ENCODE results near the gene URGCP.
"Not testable (repeated sequence)": the region's sequence is repeated elsewhere in the genome, so short reads cannot be mapped to it uniquely, and the experiment has no call there.

Gene URGCP

DNA sequence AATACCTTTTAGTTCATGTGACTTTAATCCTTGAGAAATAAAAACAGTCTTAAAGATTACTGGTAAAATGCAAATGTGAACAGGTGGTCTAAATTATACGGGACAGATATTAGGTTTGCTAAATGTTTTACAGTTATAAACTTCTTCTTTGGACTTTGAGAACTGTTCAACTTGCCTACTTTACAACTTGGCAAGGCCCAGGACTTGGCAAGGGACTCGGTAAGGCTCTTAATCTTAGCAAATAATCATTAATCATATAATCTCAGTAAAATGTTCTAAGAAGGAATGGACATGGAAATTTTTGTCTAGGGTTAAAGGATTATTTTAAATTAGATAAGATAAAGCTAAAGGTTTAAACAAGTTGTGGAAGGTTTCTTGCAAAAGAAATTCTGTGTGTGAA is 15.0 kb upstream of the URGCP start:
- no peak for DNase-seq (ENCODE audit: low spot score)

DNA sequence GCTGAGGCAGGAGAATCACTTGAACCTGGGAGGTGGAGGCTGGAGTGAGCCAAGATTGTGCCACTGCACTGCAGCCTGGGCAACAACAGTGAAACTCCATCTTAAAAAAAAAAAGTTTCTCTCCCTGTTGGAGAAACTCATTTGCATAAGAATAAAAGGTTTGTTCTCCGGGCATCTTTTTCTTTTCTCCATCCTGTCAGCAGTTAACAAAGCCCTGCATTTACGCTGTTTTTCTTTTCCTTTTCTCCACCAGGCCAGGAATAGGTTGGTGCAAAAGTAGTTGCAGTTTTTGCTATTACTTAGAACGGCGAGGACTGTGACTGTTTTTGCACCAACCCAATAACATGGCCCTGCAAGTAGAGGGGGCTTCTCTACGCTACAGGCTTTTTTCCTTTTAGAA is 9.5 kb upstream of the URGCP start:
- no peak for DNase-seq (ENCODE audit: low spot score)

- DNase-seq (ENCODE audit: low spot score), result no peak
Measured at GRCh38 chr7:43914795-43915194, 8.4 kb upstream of the URGCP start.

- DNase-seq (ENCODE audit: low spot score), result peak; percentile 33
Measured at GRCh38 chr7:43905956-43906330, 453 bp downstream of the URGCP start.

DNA sequence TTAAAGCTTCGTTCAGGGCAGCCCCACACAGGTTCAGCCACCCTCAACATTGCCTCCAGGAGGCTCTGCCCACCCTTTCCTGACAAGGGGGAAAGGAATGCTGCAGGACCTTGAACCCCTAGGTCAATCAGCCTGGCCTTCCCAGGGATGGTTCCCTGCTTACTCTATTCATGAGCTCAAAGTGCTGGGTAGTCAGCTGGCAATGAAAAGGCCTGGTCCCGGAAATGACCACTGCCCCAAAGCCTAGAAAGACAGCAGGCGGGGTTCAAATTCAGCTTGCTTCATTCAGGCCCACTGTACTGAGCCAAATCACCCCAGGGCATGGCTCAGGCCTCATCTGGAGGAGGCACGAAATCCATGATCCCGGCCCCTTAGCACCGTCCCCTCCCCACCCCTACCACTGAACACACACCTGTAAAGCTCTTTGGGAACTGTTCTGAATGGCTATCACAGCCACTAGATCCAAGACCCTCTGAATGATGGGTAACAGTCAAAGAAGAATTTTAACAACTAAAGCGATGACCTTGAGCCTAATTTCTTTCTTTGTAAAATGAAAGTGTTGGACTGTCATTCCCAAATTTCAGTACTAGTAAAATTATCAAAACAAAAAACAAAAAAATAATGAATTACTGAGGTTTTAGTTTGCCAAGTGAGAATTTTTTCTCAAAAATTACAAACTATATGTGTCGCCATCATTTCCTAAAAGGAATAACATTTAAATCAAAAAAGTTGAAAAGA is 1.0 kb downstream of the URGCP start:
- DNase-seq (ENCODE audit: low spot score), result peak; percentile 91

DNA sequence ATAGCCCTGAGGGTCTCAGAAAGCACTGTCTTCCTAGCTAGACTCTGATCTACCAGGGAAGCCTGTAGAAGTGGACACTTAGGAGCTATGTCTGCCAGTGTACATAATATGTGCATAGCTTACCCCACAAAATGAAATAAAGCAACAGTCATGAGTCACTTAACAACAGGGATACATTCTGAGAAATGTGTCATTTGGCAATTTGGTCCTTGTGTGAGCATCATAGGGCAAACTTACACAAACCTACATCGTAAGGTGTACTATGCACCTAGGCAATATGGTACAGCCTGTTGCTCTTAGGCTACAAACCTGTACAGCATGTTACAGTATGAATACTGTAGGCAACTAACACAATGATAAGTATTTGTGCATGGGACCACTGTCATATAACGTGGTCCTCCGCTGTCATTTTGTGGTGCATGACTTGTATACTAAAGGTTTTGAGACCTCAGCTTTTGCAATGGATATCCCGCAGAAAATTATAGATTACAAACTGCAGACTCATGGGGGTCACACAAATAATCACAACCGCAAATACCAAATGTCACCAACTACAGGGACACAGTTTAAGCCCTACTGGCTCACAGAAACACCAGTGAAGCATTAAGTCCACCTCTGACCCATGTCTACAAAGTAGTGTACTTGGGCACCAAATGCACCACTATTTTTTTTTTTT is 1.7 kb downstream of the URGCP start:
- no peak for DNase-seq (ENCODE audit: low spot score)

DNA sequence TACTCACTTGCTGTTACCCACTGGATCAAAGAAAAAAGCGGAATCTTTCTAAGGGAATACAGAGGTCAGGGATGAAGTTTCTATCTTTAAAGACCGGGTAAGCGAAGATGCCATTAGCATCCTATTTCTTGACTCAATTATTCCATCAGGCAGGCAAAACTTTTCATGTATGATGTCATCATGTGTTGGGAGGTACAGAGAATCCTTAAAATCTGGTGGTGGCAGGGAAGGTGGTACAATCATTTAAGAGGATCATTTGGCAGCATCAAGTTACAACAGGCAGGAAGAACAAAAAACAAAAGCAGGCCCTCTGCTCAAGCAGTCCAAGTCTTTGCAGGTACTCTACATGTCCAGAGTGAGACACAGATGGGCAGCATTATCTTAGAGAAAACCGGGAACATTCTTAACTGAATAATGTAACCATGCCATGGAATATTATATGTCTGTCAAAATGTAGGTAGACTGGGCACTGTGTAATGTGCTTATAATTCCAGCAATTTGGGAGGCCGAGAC is 3.8 kb downstream of the URGCP start:
- DNase-seq (ENCODE audit: low spot score), result no peak

- not testable (repeated sequence) for DNase-seq (ENCODE audit: low spot score)
Measured at GRCh38 chr7:43898571-43898970, 7.8 kb downstream of the URGCP start.

- DNase-seq (ENCODE audit: low spot score), result no peak
Measured at GRCh38 chr7:43895847-43896415, 10.5 kb downstream of the URGCP start.

DNA sequence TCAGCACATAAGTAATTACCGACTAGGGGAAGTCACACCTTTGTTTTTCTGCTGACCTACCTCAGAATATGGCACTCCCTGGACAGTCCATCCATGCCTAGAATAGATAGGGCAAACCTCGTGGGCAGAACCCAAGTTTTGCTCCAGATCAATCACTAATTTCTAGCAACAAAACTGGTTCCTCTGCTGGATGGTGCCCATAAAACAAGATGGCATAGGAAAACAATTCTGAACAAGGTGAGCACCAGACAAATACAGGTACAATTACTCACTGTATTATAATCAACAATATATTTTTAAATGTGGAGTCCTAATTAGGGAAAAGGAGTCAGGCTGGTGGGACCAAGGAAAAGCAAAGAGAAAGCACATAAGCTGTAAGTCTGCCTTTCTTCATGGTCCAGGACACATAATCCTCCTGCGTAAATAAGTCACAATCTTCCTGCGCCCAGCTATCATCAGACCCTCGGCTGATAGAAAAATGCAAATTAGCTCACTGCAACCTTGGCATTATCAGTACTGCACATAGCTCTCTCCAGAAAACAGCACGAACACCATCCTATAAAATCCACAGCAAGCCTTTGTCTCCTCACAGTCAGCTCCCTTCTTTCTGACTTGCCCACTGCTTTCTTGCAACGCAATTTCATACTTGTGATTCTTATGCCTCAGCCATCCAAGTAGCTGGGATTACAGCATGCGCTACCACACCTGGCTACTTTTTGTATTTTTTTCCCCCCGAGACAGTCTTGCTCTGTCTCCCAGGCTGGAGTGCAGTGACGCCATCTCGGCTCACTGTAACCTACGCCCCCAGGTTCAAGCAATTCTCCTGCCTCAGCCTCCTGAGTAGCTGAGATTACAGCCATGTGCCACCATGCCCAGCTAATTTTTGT is 15.1 kb downstream of the URGCP start:
- DNase-seq (ENCODE audit: low spot score), result no peak

GRCh38 chr7:43890468-43890867 is 15.9 kb downstream of the URGCP start:
- DNase-seq (ENCODE audit: low spot score), result no peak

DNA sequence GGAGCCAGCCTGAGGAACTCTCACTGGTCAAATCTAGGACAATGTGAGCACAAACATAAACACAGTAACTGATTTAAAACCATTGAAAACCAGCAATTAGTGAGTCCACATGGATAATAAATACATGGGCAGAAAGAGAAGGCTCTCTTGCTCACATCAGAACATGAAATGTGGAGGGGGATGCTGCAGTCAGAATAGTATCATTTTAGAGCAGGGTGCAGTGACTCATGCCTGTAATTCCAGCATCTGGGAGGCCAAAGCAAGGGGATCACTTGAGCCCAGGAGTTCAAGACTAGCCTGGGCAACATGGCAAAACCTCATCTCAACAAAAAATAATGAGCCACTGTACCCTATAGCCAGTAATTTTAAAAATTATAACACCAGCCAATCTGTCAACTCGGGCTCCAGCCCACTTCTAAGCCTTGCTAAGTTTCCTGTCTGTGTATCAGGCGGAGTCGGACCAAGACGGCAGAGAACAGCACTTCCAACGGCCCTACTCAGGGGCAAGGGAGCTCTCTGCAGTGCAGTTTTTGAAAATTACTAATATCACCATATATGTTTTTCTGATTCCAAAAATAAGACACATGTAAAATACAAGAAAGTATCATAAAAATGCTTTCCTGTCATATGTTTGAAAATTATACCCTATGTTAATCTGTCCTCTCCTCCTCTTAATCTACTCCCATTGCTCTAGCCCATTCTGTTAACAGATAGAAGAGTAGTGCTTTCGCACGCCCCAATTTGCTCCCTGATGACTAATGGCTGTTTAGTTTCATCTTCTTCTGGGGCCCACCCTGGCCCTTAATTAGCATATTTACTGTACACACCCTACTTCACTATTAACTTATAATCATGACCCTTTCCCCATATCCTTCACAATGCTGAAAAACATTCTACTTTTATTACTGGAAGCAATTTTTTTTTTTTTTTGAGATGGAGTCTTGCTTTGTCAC is 17.1 kb downstream of the URGCP start:
- no peak for DNase-seq (ENCODE audit: low spot score)

GRCh38 chr7:43884617-43885016 is 21.8 kb downstream of the URGCP start:
- DNase-seq (ENCODE audit: low spot score), result no peak

- no peak for DNase-seq (ENCODE audit: low spot score)
Measured at GRCh38 chr7:43884209-43884608, 22.2 kb downstream of the URGCP start.

DNA sequence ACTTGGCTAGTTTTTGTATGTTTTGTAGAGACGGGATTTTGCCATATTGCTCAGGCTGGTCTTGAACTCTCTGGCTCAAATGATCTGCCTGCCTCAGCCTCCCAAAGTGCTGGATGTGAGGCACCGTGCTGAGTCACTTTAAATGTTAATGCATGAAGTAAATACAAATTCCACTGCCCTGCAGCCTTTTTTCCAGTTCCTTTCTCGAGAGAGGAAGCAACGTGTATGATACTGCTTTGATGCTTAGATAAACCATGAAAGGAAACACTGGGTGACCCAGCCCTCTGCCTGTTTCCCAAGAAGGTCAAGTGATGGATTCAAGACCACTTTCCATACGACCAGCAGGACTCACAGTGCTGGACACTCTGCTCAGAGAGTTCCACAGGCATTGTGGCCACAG is 25.8 kb downstream of the URGCP start:
- no peak for DNase-seq (ENCODE audit: low spot score)

DNA sequence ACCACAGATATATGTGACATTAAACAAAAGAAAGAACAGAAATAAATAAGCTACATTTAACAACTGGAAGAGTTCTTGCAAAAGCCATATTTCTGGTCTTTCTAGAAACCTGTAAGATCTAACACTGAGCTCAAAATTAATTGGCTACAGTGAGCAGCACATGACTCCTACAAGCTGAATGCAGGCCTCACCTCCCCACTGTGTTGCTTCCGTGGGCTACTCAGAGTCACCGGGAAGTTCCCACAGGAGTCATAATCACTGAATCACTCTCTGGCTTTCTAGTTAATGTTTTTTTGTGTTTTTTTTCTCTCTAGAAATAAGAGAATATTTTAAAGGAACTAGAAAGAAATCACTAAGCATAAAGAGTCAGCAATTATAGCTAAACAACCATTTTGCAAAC is 26.9 kb downstream of the URGCP start:
- DNase-seq (ENCODE audit: low spot score), result no peak

- no peak for DNase-seq (ENCODE audit: low spot score)
Measured at GRCh38 chr7:43878867-43879266, 27.5 kb downstream of the URGCP start.

GRCh38 chr7:43877968-43878864 is 28.2 kb downstream of the URGCP start:
- no peak for DNase-seq (ENCODE audit: low spot score)

- DNase-seq (ENCODE audit: low spot score), result no peak
Measured at GRCh38 chr7:43876976-43877745, 29.2 kb downstream of the URGCP start.

Data from LoVo (cell line).